CD4-positive, alpha-beta T cell treated with Interleukin-6 at 100 ng/mL for 8 hours (primary cell): ENCODE data around the gene HOXB8.

ENCODE experiments used
- DNase-seq: peaks from one replicate; pipeline ENCODE4 v3.0.0-alpha.2; 2020; ENCODE audit warnings: mixed read lengths, low spot score

HOXB8 gene

GRCh38 chr17:48615047-48615962 is at the start of gene HOXB8:
Gene HOXB8 (minus strand): TSS chr17:48615292. CDS start chr17:48614704, 588 bp downstream.
- DNase-seq: no peak

DNA sequence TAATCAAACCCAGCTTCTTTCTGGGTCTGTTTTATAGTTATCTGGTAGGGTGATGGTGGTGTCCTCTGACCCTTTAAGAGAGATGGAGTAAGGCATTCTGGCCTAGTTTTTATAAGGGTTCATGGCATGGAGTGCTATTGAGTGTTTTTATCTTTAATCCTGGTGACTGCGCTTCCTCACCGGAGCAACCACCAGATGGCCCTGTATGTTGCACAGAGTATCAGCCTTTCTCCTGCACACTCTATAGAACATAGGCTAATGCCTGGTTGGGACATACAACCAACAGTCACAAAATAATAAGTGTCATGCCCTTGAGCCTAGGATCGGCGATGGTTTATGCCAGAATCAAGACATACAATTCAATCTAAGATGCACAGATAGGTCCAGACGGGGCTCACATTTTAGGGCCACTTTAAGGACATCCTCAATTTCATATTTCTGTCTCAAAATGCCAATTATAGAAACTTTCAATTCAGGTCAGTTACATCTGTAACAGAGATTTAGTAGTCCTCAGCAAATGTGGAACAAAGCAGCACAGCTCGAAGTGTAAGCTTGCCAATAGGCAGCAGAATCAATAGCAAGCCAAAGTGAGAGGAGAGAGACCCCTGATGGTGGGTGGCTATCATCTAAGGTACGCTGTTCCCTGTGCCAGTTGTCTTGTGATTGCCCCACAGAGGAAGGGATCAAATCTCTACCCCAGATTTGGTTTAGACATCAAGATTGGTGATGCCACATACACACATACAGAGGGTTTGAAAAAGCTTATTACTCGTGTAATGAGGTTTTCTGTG is 48.2 kb upstream of the HOXB8 start:
- no peak for DNase-seq

DNA sequence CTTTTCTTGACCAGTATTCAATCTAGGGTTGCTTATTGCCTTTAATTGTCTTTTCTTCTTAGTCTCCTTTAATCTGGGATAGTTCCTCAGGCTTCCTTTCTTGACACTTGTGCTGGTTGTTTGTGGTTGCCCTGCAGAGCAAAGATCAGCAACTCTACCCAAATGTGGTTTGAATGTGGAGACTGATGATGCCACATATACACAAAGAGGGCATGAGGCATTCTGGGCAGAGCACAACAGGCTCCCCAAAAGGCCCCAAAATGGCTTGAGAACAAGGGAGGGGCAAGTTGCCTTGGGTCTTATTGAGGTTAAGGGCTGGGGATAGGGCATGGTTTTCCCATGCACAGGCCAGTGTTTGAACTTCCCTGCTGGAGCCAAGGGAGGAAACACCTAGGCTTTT is 40.8 kb upstream of the HOXB8 start:
- no peak for DNase-seq

DNA sequence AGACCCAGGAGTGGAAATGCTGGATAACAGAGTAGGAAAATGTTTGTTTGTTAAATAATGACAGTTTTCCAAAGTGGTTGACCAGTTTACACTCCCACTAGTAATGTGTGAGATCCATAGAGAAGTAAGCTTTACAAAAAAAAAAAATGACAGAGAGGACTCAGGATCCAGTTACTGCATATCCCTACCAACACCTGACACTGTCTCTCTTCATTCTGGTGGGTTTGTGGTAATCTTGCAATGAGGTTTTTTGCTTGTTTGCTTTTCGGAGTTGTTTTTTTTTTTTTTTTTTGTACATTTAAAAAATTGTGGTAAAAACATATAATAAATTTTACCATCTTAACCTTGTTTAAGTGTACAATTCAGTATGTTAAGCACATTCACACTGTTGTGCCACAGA is 34.6 kb upstream of the HOXB8 start:
- no peak for DNase-seq

- DNase-seq: no peak
These were observed 32.8 kb upstream of the HOXB8 start for GRCh38 chr17:48647963-48648245.

- no peak for DNase-seq
These were observed 32.2 kb upstream of the HOXB8 start for GRCh38 chr17:48647103-48647962.

- no peak for DNase-seq
These were observed 31.4 kb upstream of the HOXB8 start for GRCh38 chr17:48646183-48647102.

DNA sequence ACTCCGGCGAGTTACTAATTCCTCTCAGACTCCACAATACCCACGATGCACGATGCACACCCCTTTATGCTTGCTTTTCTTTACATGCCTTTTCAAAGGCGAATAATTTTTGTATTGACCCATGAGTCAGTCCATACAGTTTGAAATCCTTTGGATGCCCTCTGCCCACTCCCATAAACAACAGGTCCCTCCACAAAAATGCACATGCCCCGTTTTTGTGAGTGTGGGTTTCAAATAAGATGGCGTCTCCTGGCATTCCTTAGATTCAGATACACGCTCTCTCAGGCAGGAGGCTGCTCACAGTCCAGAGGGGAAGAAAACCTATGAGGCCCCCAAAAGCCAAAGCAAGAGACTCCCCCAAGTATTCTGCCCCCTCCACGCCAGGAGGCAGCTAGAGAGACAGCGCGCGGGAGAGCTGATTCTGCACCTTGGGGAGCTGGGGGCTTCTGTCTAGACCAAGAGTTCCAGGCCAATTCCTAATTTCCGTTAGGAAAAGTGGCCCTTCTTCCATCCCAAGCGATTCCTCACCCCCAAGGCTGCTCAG is 30.6 kb upstream of the HOXB8 start:
- DNase-seq: no peak

- DNase-seq: no peak
These were observed 29.9 kb upstream of the HOXB8 start for GRCh38 chr17:48644910-48645557.

DNA sequence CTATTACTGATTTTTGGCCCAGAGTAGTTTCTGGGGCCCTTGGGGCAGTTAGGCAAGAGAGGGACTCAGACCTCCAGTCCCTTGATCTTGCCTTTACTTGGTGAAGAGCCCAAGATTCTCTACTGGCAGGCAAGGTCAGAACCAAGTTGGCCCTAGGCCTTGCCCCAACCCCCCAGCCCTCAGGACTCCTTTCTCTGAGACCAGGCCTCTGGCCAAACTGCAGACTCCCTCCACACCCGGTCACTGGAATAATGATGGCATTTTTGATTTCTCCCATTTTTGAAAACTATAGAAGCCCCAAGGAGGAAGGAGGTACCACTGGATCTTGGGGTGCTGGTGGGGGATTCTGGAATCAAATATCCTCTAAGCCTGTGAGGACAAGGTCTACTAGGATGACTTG is 29.1 kb upstream of the HOXB8 start:
- no peak for DNase-seq

GRCh38 chr17:48643697-48644012 is 28.6 kb upstream of the HOXB8 start:
- DNase-seq: no peak

- no peak for DNase-seq
These were observed 28.0 kb upstream of the HOXB8 start for GRCh38 chr17:48642843-48643696.

GRCh38 chr17:48642059-48642842 is 27.2 kb upstream of the HOXB8 start:
- DNase-seq: no peak

- no peak for DNase-seq
These were observed 26.5 kb upstream of the HOXB8 start for GRCh38 chr17:48641541-48642058.

DNA sequence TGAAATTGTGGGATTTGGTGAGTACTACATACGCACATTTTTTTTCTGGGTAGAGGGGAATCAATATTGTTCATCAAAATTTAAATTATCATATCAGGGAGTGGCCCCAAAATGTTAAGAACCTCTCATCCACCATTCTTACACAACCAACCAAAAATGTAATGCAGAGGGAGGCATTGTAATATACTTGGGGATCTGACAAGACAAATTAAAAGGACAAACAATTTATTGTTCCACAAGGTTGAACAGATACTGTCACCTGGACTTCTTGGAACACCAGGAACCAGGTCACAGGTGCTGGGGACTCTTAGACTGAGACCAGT is 25.7 kb upstream of the HOXB8 start:
- no peak for DNase-seq

DNA sequence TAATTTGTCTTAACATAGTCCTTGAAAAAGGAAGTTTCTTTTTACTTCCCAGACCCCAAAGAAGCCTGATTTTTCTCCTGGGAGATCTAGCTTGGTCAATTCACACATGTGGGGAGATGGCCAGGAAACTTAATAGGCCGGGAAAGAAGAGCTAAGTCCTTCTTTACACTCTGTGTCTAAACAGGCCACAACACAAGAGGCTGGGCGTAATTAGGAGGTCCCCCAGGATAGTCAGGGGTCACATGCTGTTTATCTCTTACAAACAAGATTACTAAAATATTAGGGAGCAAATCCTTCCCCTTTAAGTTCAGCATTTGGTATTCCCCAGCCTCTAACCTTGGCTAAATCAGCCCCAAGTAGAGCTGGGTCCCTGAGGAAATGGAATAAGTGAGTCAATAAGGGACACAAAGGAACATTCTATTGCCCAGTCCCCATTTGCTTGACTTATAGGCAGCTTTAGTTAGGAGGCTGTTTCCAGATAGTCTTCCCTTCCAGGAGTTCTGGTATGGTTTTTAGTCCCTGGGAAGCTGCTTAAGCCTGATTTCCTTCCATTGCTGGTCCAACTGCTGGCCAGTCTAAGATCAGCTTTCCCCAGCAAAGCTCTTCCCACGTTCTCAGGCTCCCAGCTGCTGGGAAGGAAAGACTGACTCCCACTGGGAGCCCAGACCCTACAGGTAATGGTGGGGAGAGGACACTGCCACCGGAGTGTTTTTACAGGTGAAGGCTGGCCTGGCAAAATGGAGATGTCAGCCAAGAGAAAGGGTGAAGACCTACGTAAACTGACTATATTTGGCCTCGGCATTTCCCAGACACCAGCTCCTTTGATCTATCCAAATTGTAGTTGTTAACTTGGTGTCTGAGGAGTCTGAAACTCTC is 25.1 kb upstream of the HOXB8 start:
- no peak for DNase-seq

- no peak for DNase-seq
These were observed 24.0 kb upstream of the HOXB8 start for GRCh38 chr17:48639136-48639535.
